A549 treated with GW870086 at 1 μM for 4 hours (cell line): Measurements from ENCODE around the gene RAB24. TPM values are rescaled to one million over a fixed set of nuclear protein-coding genes. Genes with fewer than 3 reads are reported as not detected.

ENCODE experiments used
- total RNA-seq: library from RNA; stranded (reverse); fragments of 200-300 nt; extraction: Qiagen RNA extraction; gene quantifications from 5 replicates; pipeline ENCODE4 v1.2.3, GENCODE V29; 2022; ENCODE audit warnings: low read depth

RAB24 gene
- 22.5 to 26.9 TPM (median 24.5 TPM) in 5 replicates for total RNA-seq

GRCh38 chr5:177303121-177303924, at the start of gene RAB24, which contains the start of gene PRELID1:
Gene RAB24 (minus strand): TSS chr5:177303719. CDS start chr5:177303288, 431 bp downstream.
Gene PRELID1 (plus strand): TSS chr5:177303799. CDS start chr5:177303986, 187 bp downstream.

DNA sequence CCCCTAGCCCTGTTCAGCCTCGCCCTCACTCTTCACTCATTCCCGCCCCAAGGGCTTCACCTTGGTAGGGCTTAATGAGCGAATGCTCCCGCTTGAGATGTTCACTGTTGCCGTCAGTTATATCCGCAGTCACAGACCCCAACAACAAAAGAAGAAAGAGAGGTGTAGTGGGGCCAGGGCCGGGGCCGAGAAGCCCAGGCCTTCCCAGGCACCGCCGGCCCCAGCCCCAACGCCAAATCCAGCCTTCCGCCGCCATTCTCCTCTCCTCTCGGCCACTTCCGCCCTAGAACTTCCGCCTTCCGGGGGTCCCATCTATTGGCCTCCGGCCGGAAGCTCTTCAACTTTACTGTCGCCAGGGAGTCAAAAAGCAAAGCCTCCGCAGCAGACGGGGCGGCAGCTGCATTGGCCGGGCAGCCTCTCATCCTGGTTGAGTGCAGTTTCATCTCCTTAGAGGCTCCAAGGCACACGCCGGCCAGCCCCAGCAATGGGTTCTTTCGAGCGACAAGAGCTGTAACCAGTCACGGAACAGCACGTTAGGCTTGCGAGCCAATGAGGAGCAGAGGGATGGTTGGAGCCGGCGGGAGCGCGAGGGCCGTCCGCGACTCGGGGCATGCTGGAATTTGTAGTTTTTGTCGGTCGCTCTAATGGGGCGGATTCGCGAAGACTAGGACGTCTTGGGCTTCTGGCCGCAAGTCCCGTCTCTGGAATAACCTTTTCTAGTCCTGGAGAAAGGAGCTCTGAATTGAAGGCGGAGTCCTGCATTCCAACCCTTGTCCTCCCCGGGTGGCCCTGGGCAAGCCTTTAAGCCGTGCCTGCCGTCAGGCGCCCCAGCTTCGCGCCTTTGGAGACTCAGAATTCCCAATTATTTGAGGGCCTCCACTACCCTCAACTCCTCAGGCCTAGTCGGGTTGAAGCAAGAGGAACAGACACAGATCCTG, 48.1 kb upstream of the RAB24 start, which contains the start of gene LMAN2:
TSS of gene LMAN2 (minus strand) at position 277 of the 938 bp plus-strand sequence. CDS start at position 256, 21 bp downstream.

GRCh38 chr5:177311723-177312648, 8.5 kb upstream of the RAB24 start, which contains the start of gene MXD3:
Gene MXD3 (minus strand): TSS chr5:177311898. CDS start chr5:177311830, 68 bp downstream.

Other genes starting within 250 kb of the RAB24 start
- gene FGFR4, start 216.8 kb downstream of the RAB24 start, total RNA-seq: 18.1 to 25.8 TPM (median 22.7 TPM) in 5 replicates
- 16.1 to 24.5 TPM (median 20.0 TPM) in 5 replicates for gene NSD1, start 169.9 kb downstream of the RAB24 start, total RNA-seq
- 304 to 397 TPM (median 381 TPM) in 5 replicates for gene PRELID1, start 80 bp upstream of the RAB24 start, total RNA-seq
- 14.2 to 18.0 TPM (median 16.0 TPM) in 5 replicates for gene MXD3, start 8.2 kb upstream of the RAB24 start, total RNA-seq
- 184 to 212 TPM (median 199 TPM) in 5 replicates for gene LMAN2, start 47.9 kb upstream of the RAB24 start, total RNA-seq
- gene RGS14, start 54.2 kb upstream of the RAB24 start, total RNA-seq: 2.3 to 7.2 TPM (median 5.4 TPM) in 5 replicates
- not detected in 5 replicates for gene SLC34A1, start 80.7 kb upstream of the RAB24 start, total RNA-seq
- not detected in 5 replicates for gene PFN3, start 96.9 kb upstream of the RAB24 start, total RNA-seq
- gene F12, start 105.8 kb upstream of the RAB24 start, total RNA-seq: 14.3 to 24.6 TPM (median 22.9 TPM) in 5 replicates
- gene GRK6, start 123.0 kb upstream of the RAB24 start, total RNA-seq: 18.6 to 27.2 TPM (median 25.2 TPM) in 5 replicates
- gene PRR7, start 143.1 kb upstream of the RAB24 start, total RNA-seq: 18.7 to 32.3 TPM (median 31.1 TPM) in 5 replicates
- gene DBN1, start 169.9 kb upstream of the RAB24 start, total RNA-seq: 54.5 to 69.5 TPM (median 65.6 TPM) in 5 replicates
- 65.9 to 84.5 TPM (median 83.1 TPM) in 5 replicates for gene PDLIM7, start 193.9 kb upstream of the RAB24 start, total RNA-seq
- gene DOK3, start 206.1 kb upstream of the RAB24 start, total RNA-seq: 2.4 to 5.6 TPM (median 4.3 TPM) in 5 replicates
- gene DDX41, start 213.2 kb upstream of the RAB24 start, total RNA-seq: 84.7 to 106 TPM (median 101 TPM) in 5 replicates